HG02943 (cell line): ENCODE results near the gene ZNF513.
"Not testable (repeated sequence)": the region's sequence is repeated elsewhere in the genome, so short reads cannot be mapped to it uniquely, and the experiment has no call there.

ENCODE experiments used
- ATAC-seq: cut with Tn5 transposase; IDR thresholded peaks from one replicate; pipeline ENCODE4 v1.9.1; 2021; ENCODE audit warnings: mild to moderate bottlenecking, low read depth, moderate library complexity; ENCODE audit not compliant: unreplicated experiment

ZNF513 gene, protein sequence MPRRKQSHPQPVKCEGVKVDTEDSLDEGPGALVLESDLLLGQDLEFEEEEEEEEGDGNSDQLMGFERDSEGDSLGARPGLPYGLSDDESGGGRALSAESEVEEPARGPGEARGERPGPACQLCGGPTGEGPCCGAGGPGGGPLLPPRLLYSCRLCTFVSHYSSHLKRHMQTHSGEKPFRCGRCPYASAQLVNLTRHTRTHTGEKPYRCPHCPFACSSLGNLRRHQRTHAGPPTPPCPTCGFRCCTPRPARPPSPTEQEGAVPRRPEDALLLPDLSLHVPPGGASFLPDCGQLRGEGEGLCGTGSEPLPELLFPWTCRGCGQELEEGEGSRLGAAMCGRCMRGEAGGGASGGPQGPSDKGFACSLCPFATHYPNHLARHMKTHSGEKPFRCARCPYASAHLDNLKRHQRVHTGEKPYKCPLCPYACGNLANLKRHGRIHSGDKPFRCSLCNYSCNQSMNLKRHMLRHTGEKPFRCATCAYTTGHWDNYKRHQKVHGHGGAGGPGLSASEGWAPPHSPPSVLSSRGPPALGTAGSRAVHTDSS

DNA sequence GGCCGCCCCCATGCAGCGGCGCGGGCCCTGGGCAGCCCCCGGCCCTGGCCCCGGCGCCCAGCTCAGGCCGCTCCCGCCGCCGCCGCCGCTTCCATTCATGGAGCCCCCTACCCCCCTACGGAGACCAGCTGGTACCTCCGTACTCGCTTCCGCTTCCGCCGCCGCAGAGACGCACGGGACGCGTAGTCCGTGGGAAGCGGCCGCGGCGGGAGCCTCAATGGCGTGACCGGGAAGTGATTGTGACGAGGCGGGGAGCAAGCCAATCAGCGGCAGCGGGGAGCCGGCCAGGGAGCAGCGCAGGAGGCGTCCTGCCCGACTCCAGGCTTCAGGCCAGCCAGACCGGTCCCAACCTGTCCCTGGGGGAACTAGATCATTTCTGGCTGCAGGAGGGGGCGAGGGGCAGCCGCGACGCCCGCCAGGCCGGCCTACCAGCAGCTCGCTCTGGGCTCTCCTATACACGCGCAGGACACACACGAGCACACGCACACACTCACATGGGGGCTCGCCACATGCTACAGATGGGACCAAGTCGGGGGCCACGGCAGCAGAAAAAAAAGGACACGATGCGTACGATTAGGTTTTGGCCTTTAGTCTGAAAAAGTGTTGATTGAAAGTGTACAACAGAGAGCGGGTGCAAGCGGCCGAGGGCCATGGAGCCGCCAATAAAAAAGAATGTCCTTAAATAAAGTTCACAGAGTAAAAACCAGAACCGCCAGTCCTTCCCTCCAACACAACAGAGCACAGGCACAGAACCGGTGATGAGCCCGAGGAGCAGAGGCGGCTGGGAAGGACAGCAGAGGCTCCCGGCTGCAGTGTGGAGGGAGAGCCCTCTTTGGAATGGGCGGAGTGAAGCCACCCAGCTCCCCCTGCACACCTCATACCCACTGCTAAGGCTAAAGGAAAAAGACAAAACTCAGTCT lies at the start of gene ZNF513:
ZNF513 (minus strand) TSS at position 109 of the 920 bp plus-strand sequence. CDS start 208 bp downstream, outside the sequence.
- peak; percentile 70 for ATAC-seq

DNA sequence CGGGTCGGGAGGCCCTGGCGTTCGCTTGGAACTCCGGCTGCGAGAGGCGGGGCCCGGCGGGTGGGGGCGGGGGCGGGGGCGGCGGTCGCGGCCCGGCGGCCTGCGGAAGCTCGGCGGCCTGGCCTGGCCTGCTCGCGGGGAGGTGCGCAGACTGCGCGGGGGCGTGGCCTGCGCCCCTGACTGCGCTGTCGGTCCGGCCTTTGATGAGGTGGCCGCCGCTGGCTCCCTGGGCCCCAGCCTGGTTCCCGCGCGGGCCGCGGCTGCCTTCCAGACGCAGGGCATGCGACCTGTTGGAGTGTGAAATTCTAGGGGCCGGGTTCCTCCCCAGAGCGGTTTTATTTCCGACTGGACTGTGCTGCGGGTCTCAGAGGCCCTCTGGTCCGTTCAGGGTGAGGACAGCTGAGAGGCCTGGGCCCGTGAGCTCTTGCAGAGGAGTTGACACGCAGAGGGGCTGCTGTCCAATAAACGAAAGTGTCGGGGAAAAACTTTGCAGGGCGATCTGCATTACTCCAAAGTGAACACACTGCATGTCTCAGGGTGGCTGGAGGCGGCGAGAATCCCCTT lies 48.5 kb upstream of the ZNF513 start:
- peak; percentile 61 for ATAC-seq

GRCh38 chr2:27428213-27428977 lies 47.9 kb upstream of the ZNF513 start, which contains the start of gene NRBP1:
TSS of gene NRBP1 (plus strand) at chr2:27428631. CDS start at chr2:27433274, 4,643 bp downstream.
- ATAC-seq: peak; percentile 81

- no peak for ATAC-seq
Measured at GRCh38 chr2:27427863-27428212, 47.3 kb upstream of the ZNF513 start.

GRCh38 chr2:27425039-27425438 lies 44.5 kb upstream of the ZNF513 start:
- not testable (repeated sequence) for ATAC-seq

- no peak for ATAC-seq
Measured at GRCh38 chr2:27422958-27423357, 42.4 kb upstream of the ZNF513 start.

DNA sequence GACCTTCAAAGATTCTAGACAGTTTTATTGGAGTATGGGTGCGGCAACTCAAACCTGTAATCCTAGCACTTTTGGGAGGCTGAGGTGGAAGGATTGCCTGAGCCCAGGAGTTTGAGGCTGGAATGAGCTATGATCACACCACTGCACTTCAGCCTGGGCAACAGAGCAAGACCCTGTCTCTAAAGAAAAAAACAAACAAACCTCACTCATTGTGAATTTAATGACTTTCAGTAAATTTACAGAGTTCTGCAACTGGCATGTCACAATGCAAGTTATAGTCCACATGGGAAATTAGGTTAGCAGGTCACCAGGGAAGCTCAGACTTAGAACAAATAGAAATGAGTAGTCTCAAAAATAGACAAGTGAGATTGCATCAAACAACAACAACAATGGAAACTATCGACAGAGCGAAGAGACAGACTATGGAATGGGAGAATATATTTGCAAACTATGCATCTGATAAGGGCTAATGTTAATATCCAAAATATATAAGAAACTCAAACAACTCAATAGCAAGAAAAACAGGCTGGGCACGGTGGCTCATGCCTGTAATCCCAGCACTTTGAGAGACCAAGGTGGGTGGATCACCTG lies 41.2 kb upstream of the ZNF513 start:
- no peak for ATAC-seq

GRCh38 chr2:27420996-27421395 lies 40.5 kb upstream of the ZNF513 start:
- no peak for ATAC-seq

- ATAC-seq: no peak
Measured at GRCh38 chr2:27416151-27416550, 35.6 kb upstream of the ZNF513 start.

GRCh38 chr2:27412419-27413152 lies 32.1 kb upstream of the ZNF513 start:
- no peak for ATAC-seq

DNA sequence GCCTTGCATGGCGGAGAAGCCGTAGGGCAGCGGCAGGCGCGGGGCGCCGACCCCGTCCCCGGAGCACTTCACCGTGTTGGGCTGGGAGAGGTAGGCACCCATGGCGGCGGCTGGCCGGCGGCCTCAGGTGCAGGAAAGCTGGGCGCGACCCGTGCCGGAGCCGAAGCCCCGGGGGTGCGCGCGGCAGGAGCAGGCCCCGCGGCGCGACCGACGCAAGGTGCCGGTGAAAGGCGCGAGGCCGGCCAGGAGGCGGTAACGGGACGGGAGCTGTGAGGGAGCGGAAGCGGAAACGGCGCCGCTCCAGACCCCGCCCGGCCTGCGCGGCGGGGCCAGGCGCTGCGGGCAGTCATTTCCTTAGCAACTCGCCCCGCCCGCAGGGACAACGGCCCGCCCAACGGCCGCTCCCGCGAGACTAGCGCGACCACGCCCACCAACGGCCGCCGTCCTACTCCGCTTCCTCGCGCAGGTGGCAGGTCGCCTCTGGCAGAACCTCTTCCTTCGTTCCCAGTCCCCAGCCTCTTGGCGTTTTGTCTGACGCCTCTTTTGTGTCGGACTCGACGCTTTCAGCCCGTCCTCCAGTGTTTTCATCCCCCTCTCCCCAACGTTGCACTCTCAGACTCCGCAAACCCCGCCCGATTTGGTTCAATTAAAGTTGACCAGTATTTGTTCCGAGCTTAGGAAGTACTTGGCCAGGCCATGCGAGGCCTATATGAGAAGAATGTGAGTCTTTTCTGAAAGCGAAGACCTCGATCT lies 29.0 kb upstream of the ZNF513 start, which contains the start of gene PPM1G:
PPM1G (minus strand) TSS at position 271 of the 753 bp plus-strand sequence; CDS start at position 102, 169 bp downstream.
- ATAC-seq: peak; percentile 88

DNA sequence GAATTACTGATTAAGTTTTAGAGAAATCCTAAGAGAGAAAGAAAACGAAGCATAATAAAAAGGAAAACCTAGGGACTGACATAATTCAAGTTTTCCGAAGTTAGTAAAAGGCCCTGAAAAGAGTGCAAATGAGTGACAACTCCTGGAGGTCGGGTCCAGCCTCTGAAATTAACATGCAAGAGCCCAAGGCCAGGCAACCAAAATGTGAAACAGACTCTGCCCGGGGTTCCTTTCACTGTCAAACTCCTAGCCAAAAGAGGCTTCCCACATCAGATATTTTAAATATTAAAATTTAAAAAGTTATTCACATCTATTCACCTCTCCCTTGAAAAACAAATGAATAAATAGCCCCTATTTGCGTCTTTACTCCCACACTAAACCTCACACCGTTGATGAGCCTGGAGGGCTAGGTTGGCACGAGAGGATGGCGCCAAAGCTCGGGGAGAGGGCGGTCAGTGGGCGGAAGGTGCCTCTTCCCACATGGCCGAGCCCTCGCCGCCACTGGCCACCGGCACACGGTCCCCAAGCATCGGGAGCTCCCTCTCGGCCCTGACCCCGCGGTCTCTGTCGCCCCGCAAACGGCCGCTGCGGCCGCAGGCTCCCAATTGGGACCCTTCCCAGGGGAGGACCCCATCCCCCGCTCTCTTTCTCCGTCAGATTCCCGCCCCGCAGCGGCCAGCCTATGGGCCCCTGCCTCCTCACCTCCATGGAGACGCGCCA lies 28.2 kb upstream of the ZNF513 start:
- peak; percentile 35 for ATAC-seq

DNA sequence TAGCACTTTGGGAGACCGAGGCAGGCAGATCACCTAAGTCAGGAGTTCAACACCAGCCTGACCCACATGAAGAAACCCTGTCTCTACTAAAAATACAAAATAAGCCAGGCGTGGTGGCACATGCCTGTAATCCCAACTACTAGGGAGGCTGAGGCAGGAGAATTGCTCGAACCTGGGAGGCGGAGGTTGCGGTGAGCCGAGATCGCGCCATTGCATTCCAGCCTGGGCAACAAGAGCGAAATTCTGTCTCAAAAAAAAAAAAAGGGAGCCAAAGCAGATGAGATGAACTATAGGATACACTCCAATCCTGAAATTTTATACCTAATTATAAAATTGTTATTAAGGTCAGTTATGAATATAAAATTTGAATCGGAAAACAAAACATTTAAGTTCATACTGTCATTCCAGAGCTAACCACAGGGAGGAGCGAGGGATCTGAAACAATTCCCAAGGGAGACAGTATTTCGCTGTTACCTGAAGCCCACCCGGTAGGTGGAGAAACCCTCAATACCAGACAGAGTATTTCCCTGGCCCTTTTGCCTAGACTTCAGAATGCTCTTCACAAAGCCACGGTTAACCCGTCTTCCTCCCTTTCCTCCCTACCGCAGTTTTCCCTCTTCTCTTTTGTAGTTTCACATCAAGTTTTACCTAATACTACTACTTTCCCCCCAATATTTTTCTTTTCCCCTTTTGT lies 27.4 kb upstream of the ZNF513 start:
- no peak for ATAC-seq

GRCh38 chr2:27400348-27401135 lies 20.0 kb upstream of the ZNF513 start:
- ATAC-seq: no peak

- no peak for ATAC-seq
Measured at GRCh38 chr2:27398962-27399361, 18.4 kb upstream of the ZNF513 start.

GRCh38 chr2:27393225-27393624 lies 12.7 kb upstream of the ZNF513 start:
- no peak for ATAC-seq
